Measurements from ENCODE around the gene GOSR1. TPM values are rescaled to one million over a fixed set of nuclear protein-coding genes. Genes with fewer than 3 reads are reported as not detected.
"Not testable (repeated sequence)": the region's sequence is repeated elsewhere in the genome, so short reads cannot be mapped to it uniquely, and the experiment has no call there.

Gene GOSR1
- total RNA-seq, 1 experiment from 2014 or later, result 16.4 TPM

DNA sequence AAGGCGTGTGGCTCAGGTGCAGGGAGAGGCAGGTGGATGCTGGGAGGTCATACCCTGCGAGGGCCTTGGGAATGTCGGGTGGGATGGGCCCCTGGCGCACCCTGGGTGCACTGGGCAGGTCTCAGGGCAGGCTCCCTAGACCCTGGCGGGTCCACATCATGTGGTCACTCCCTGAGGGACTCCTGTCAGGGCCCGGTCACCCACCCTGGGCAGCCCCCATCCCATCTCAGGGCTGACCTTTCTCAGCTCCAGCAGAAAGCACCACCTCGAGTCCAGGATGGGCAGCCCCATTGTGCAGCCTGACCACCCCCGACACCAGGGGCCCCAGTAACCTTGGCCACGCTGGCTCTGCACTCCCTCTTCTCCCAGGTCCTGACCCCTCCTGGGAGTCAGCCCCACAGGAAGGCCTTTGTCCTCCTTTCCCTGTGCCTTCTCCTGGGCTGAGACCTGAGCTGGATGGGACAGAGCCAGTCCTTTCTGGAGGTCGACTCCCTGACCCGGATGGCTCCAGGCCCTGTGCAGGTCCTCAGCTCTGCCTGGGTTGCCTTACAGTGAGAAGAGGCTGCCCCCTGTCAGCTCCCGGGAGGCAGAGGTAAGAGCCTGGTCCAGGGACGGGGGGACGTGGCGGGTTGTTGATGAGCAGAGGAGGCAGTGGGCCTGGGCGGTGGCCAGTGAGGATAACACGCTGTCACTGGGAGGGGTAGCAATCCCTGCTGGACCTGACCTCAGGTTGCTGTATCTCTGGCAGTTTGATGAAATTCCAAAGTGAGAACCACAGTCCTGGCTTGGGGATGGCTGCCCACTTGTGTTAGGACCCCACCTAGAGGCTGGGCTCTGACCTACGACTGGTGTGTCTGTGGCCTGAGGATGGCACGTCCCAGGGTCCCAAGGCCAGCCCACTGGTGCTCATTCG lies 77.9 kb downstream of the GOSR1 start:
- peak; percentile 51 for DNase-seq (ENCODE audit: low read depth, low spot score)
- in situ Hi-C loops (cut with HindIII; ENCODE audit: low pct_unique_long_range_greater_than_20kb, low sequenced_read_pairs), result no loop called here

DNA sequence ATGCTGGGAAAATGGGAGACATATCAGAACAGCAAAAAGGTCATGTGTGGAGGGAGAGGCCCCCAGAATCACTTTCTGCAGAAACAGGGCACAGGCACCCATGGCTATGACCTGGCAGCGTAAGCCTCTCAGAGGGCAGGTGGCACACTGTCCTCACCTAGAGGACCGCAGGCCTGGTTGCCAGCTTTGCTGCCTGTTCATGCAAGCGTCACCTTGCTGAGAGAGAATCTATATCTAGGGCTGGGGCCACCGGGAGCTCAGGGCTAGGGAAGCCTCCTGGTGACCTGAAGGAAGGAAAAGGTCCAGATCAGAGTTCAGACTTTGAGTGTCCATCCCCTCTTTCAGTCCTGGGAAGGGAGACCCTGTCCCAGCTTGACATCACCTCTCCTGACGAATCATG lies 78.7 kb downstream of the GOSR1 start:
- in situ Hi-C loops (cut with HindIII; ENCODE audit: low pct_unique_long_range_greater_than_20kb, low sequenced_read_pairs), result no loop called here
- DNase-seq (ENCODE audit: low read depth, low spot score), result no peak

DNA sequence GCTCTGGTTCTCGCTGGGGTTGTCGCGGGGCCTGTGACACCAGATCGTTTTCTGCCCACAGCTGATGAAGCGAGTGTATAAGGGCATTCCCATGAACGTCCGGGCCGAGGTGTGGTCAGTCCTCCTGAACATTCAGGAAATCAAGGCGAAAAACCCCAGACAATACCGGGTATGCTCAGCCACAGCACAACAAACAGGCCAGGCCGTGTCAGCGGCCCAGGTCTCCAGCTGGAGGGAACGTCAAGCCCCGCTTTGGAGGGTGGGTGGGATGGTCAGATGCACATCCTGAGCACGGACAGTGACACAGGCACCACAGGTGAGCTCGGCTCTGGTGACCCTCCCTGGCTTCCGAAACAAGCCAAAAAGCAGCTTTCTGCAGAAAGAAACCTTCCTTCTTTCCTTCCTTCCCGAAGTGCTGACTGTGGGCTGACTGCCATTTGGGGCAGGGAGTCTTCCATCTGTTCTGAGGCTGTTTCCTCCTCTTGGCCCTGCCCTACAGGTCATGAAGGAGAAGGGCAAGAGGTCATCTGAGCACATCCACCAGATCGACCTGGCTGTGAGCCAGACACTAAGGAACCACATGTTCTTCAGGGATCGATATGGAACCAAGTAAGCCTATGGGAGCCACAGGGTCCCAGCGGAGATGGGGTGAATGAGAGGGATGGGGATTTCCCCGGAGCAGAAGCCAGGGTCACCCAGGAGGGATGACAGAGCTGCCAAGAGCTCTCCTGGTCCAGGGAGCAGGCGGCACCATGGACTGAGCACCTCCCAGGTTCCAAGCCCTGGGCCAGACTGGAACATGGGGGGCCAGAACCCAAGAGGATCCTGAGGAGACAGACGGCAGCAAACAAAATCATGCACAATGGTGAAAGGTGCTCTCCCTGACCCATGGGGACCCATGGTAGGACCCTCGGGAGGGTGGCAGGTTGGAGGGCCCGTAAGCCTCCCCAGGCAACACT lies 79.4 kb downstream of the GOSR1 start:
- no peak for DNase-seq (ENCODE audit: low read depth, low spot score)
- in situ Hi-C loops (cut with HindIII; ENCODE audit: low pct_unique_long_range_greater_than_20kb, low sequenced_read_pairs), result no loop called here

DNA sequence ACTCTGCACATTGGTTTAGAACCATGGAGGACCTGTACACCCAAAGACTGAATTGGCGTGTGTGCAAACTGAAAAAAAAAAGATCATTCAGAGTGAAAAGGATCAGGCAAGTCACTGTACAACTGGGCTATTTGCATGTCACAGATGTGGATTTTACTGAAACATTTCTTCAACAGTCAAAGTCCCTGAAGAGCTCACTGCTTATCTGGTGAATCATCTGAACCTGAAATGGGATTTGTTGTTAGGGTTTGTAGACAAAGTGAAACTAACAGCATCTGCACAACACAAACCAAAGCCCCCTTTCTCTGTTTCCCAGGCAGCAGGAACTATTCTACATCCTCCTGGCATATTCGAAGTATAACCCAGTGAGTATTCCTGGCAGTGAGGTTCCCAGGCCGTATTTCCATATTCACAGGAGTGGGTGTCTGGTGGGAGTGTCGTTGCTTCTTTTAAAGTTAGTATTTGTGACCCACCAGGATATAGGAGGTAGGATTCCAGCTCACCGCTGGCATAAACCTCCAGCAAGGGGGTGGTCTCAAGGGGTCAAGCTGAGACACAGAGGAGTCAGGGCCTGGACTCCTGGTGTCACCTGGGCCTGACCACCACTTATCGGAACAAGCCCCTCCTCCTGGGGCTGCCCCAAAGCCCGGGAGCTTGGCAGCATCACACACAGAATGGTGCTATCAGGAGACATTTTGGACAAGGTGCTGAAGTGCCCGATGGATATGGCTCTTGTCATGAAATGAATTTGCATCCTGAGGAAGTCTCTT lies 80.9 kb downstream of the GOSR1 start:
- in situ Hi-C loops (cut with HindIII; ENCODE audit: low pct_unique_long_range_greater_than_20kb, low sequenced_read_pairs), result no loop called here
- no peak for DNase-seq (ENCODE audit: low read depth, low spot score)

DNA sequence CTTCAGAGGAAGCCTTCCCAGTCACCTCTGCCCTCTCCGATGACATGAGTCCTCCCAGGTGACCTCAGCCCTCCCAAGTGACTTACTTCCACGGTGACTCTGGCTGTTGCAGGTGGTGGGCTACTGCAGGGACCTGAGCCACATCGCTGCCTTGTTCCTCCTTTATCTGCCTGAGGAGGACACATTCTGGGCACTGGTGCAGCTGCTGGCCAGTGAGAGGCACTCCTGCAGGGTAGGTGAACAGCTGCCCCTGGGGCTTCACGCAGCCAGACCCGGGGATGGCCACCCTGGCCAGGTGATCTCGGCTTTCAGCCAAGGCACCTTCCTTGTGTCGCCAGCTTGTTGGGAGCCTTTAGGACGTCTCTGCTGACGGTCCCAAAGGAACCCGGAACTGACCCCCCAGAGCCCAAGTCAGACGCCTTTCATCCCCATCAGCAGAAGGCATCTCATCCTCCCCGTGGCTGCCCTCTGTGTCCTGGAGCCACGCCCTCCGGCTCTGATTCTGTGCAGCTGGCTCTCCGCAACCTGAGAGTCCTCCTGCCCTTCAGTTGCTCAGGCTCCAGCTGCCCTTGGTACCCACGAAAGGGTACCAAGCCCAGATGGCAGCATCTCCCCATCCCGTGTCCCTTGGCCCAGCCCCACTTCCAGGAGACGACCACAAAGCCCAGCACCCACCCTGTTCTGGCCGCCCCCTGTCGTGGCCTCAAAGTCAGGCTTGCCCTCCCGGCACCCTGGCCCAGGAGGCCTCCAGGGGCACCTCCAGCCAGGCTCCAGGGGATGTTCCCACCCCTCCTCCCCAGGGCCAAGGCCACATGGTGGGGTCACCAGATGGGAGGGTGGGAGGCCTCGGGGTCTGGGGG lies 81.7 kb downstream of the GOSR1 start:
- no peak for DNase-seq (ENCODE audit: low read depth, low spot score)
- in situ Hi-C loops (cut with HindIII; ENCODE audit: low pct_unique_long_range_greater_than_20kb, low sequenced_read_pairs), result no loop called here

DNA sequence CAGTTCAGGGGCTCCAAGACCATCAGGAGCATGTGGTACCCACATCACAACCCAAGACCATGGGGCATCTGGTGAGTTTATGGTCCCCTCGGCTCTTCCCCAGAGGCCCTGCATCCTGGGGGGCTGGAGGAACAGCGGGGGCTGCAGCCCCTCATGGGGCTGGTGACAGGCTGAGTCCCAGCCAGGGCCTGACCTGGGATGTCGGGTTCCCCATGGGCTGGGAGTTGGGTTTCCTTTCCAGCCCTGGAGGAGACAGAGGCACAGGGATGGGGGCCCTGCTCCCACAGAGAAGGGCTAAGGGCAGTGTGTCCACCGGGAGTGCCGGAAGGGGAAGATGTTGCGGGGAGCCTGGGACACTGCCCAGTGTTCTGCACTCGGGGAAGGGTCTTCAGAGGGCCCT lies 82.4 kb downstream of the GOSR1 start:
- no peak for DNase-seq (ENCODE audit: low read depth, low spot score)
- in situ Hi-C loops (cut with HindIII; ENCODE audit: low pct_unique_long_range_greater_than_20kb, low sequenced_read_pairs), result no loop called here

DNA sequence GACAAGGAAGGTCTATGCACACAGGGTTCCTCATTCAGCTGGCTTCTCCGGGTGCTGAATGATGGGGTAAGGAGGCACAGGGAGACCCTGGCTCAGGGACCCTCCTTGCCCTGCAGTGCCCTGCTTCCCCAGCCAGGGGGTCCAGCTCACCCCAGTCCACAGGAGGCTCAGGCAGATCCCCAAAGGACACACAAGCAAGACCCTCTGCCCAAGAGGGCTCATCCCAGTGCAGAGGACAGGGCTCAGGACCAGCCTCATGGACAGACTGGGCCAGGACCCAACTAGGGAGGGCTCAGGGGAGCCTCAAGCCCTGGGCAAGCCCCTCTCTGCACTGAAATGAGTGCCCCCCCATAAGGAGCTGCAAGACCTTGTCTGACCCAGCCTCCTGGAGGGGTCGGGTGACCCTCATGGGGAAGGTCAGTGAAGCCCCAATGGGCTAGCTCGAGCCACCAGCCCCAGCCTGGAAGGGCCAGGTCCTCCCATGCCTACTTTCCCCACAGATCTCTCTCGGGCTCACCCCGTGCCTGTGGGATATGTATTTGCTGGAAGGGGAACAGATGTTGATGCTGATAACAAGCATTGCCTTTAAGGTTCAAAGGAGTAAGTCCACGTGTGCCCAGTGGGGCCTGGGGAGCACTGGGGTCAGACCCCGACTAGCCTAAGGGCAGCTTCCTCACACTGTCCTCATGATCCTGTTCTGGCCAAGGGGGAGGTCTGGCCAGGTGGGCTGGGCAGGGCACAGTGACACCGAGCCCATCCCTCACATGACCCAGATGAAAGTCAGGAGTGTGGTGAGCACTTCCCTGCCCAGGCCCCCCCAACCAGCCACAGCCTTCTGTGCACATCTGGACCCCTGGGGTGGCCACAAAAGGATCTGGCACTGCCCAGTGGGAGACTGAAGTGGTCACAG lies 83.2 kb downstream of the GOSR1 start:
- in situ Hi-C loops (cut with HindIII; ENCODE audit: low pct_unique_long_range_greater_than_20kb, low sequenced_read_pairs); DNase-seq (ENCODE audit: low read depth, low spot score): not testable (repeated sequence)

DNA sequence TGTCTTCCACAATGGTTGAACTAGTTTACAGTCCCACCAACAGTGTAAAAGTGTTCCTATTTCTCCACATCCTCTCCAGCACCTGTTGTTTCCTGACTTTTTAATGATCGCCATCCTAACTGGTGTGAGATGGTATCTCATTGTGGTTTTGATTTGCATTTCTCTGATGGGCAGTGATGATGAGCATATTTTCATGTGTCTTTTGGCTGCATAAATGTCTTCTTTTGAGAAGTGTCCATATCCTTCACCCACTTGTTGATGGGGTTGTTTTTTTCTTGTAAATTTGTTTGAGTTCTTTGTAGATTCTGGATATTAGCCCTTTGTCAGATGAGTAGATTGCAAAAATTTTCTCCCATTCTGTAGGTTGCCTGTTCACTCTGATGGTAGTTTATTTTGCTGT lies 84.6 kb downstream of the GOSR1 start:
- DNase-seq (ENCODE audit: low read depth, low spot score); in situ Hi-C loops (cut with HindIII; ENCODE audit: low pct_unique_long_range_greater_than_20kb, low sequenced_read_pairs): not testable (repeated sequence)

DNA sequence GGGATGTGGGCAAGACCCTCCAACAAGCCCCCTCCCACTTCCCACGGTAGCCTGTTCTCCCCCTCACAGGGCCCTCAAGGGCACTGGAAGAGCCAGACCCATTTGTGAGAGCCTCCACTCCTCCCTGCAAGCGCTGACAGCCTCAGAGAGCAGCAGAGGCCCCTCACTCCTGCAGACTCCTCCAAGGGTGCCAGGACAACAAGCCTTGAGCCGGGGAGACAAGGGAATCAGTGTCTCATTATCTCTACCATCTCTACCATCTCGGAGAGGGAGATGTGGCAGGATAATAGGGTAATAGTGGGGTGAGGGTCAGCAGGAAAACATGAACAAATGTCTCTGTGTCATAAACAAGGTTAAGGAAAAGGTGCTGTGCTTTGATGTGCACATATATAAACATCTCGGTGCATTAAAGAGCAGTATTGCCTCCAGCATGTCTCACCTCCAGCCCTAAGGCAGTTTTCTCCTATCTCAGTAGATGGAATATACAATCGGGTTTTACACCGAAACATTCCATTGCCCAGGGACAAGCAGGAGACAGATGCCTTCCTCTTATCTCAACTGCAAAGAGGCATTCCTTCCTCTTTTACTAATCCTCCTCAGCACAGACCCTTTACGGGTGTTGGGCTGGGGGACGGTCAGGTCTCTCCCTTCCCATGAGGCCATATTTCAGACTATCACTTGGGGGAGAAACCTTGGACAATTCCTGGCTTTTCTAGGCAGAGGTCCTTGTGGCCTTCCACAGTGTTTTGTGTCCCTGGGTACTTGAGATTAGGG lies 86.1 kb downstream of the GOSR1 start:
- in situ Hi-C loops (cut with HindIII; ENCODE audit: low pct_unique_long_range_greater_than_20kb, low sequenced_read_pairs); DNase-seq (ENCODE audit: low read depth, low spot score): not testable (repeated sequence)

DNA sequence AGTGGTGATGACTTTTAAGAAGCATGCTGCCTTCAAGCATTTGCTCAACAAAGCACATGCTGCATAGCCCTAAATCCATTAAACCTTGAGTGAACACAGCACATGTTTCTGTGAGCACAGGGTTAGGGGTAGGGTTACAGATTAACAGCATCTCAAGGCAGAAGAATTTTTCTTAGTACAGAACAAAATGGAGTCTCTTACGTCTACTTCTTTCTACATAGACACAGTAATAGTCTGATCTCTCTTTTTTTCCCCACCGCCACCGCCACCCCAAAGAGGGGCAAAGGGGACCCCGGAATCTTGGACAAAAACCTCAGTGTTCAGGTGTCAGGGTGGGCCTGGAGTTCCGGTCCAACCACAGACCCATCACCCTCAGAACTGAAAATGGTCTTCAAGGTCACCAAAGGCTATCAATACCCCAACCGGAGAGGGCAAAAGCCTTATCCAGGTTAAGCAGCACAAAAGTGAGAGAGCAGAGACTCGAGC lies 86.7 kb downstream of the GOSR1 start:
- DNase-seq (ENCODE audit: low read depth, low spot score); in situ Hi-C loops (cut with HindIII; ENCODE audit: low pct_unique_long_range_greater_than_20kb, low sequenced_read_pairs): not testable (repeated sequence)

DNA sequence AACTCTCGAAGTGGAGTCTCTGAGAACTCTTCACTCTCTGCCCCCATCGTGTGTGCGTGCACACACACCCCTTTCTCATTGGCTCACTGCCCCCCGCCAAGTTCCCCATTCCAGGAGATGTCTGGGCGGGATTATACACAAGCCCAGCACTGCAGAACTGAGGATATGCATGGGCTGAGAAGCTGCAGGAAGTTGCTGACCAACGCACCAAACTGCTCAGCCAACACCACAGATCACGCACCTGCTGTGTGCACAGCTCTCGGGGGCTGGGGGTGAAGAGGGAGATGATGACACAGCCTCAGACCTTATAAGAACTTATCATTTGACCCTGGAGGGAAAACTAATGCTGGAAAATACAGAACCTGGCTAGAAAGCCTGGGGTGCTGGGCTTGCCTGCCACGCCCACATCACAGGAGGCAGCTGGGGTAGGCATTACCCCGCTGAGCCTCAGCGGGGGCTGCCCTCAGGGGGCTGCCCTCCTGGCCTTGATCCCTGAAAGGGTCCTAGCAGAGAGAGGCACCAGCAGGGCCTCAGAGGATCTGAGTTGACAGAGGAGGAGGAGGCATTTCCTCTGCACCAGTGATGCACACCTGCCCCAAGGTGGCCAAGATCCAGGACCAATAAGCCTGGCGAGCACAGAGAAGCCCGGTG lies 87.3 kb downstream of the GOSR1 start:
- in situ Hi-C loops (cut with HindIII; ENCODE audit: low pct_unique_long_range_greater_than_20kb, low sequenced_read_pairs); DNase-seq (ENCODE audit: low read depth, low spot score): not testable (repeated sequence)

DNA sequence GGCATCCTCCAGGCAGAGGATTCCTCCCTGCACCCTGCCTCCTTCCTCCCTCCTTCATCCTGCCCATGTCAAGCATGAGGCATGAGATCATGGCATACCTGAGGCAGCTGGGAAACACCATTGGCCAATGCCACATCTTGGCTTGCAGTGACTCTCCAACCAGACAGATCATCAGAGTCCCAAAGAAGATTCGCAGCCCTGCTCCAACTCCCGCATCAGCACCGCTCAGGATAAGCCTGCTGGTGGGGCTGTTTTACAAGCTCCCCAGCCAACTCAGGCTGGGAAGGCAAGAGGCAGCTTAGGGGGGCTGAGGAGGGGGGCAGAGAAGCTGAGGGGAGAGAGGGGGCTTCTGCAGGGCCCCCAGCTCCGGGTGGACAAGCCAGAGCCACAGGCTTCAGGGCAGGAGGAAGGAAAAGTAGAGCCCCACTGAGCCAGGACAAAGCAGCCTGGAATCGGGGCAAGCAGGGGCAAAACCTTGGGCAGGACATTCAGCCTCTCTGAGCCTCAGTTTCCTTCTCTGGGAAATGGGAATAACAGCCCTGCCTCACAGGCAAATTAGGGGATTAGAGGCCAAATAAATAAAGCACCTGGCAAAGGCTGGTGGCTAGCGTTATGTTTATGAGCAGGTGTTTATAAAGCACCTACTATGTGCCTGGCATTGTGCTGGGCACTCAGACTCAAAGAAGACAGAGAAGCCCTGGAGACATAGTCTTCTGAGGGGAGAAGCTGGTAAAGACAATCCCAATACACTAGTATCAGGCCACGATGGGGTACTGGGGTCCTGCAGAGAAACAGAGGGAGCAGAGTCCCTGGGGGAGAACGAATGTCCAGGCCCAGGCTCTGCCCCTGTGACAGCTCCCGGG lies 88.1 kb downstream of the GOSR1 start:
- DNase-seq (ENCODE audit: low read depth, low spot score), result peak; percentile 11
- in situ Hi-C loops (cut with HindIII; ENCODE audit: low pct_unique_long_range_greater_than_20kb, low sequenced_read_pairs), result no loop called here

DNA sequence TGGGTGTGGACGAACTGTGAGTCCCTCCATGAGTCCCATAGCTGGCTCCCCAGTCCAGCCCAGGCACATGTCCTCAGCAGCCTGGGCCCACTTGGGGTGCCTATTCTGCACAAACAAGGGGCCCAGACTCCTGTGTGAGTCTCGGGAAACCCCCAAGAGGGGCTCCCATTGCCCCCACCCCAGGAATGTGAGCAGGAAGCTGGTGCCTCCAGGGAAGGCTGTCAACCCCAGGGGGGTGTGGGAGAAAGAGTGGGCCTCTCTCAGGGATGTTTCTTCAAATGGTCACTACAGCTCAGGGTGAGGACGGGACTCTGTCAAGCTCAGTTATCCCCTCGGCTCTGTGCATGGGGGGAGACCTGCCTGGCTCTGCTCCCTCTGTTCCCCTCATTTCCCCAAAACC lies 88.9 kb downstream of the GOSR1 start:
- in situ Hi-C loops (cut with HindIII; ENCODE audit: low pct_unique_long_range_greater_than_20kb, low sequenced_read_pairs); DNase-seq (ENCODE audit: low read depth, low spot score): not testable (repeated sequence)
